OCI-LY3 (cell line): ENCODE results near the gene C8G.
A peak's percentile ranks its signal among the peaks of the same experiment; 100 is the strongest.

Experiments used
- H2AFZ ChIP-seq: fragments of 200-600, 300-600 bp; shearing (Covaris generic); 2 replicates; pipeline ENCODE4 v1.6.0; 2014; ENCODE audit warnings: antibody characterized with exemption, low read depth, low read length
- H3K27ac ChIP-seq: fragments of 200-600, 300-600 bp; sonication (generic); 2 replicates; pipeline ENCODE4 v1.5.1; 2014; ENCODE audit warnings: mild to moderate bottlenecking, low read length, moderate library complexity, mixed read lengths
- H3K27me3 ChIP-seq: fragments of 200-600, 300-600 bp; sonication (generic); 2 replicates; pipeline ENCODE4 v1.6.1; 2014; ENCODE audit warnings: low read depth, low read length, mixed read lengths
- H3K36me3 ChIP-seq: fragments of 200-600, 300-600 bp; sonication (generic); replicated peaks from 2 replicates; pipeline ENCODE3; 2014; ENCODE audit warnings: low read depth, low read length, mixed read lengths
- H3K4me1 ChIP-seq: fragments of 300-600, 200-600 bp; sonication (generic); 2 replicates; pipeline ENCODE4 v1.6.1; 2014; ENCODE audit warnings: low read length, mixed read lengths
- H3K4me2 ChIP-seq: fragments of 200-600, 300-600 bp; sonication (generic); 2 replicates; pipeline ENCODE4 v1.6.1; 2014; ENCODE audit warnings: low read length, mixed read lengths
- H3K4me3 ChIP-seq: fragments of 300-600, 200-600 bp; sonication (generic); 2 replicates; pipeline ENCODE4 v1.5.1; 2014; ENCODE audit warnings: antibody characterized with exemption, mild to moderate bottlenecking, low read length, moderate library complexity
- H3K79me2 ChIP-seq: fragments of 300-600, 200-600 bp; shearing (Covaris generic); 2 replicates; pipeline ENCODE4 v1.6.1; 2014; ENCODE audit warnings: mild to moderate bottlenecking, low read length, mixed read lengths
- H3K9ac ChIP-seq: fragments of 300-600, 200-600 bp; shearing (Covaris generic); 2 replicates; pipeline ENCODE4 v1.6.0; 2014; ENCODE audit warnings: mild to moderate bottlenecking, low read length, moderate library complexity
- H3K9me3 ChIP-seq: fragments of 200-600, 300-600 bp; shearing (Covaris generic); 2 replicates; pipeline ENCODE4 v1.6.1; 2014; ENCODE audit warnings: low read length, mixed read lengths; ENCODE audit not compliant: insufficient read depth
- H4K20me1 ChIP-seq: fragments of 200-600, 300-600 bp; sonication (generic); 2 replicates; pipeline ENCODE4 v1.6.1; 2016; ENCODE audit warnings: low read length, mixed read lengths; ENCODE audit not compliant: insufficient read depth
- EZH2phosphoT487 ChIP-seq: fragments of 200-600 bp; shearing (Covaris generic); IDR thresholded peaks from 2 replicates; pipeline ENCODE4 v1.6.1; 2018; ENCODE audit warnings: antibody characterized with exemption, mixed run types, low read depth
- TF ChIP-seq, protein P1 (sequence below): fragments of 200-600, 300-600 bp; sonication (generic); IDR thresholded peaks from 2 replicates; pipeline ENCODE4 v1.5.1; 2014; ENCODE audit warnings: antibody characterized with exemption, low read length, low read depth

C8G gene

GRCh38 chr9:136940526-136941230 lies 4.4 kb upstream of the C8G start:
- H3K4me1 ChIP-seq = peaks cover 12% of the 10 kb centered on the region
- H4K20me1 ChIP-seq = no peaks in the 10 kb centered on the region
- H3K4me2 ChIP-seq = no peak overlapping the region
- no peak overlapping the region for H3K4me3 ChIP-seq
- no peak overlapping the region for H3K27ac ChIP-seq
- TF ChIP-seq, protein P1, sequence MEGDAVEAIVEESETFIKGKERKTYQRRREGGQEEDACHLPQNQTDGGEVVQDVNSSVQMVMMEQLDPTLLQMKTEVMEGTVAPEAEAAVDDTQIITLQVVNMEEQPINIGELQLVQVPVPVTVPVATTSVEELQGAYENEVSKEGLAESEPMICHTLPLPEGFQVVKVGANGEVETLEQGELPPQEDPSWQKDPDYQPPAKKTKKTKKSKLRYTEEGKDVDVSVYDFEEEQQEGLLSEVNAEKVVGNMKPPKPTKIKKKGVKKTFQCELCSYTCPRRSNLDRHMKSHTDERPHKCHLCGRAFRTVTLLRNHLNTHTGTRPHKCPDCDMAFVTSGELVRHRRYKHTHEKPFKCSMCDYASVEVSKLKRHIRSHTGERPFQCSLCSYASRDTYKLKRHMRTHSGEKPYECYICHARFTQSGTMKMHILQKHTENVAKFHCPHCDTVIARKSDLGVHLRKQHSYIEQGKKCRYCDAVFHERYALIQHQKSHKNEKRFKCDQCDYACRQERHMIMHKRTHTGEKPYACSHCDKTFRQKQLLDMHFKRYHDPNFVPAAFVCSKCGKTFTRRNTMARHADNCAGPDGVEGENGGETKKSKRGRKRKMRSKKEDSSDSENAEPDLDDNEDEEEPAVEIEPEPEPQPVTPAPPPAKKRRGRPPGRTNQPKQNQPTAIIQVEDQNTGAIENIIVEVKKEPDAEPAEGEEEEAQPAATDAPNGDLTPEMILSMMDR = no peak
- no peak for TF ChIP-seq EZH2phosphoT487
- H3K27me3 ChIP-seq = no peaks in the 10 kb centered on the region
- peaks cover 18% of the 10 kb centered on the region for H3K79me2 ChIP-seq
- no peaks in the 10 kb centered on the region for H3K9me3 ChIP-seq
- H3K36me3 ChIP-seq = peaks cover 34% of the 10 kb centered on the region
- no peak overlapping the region for H2AFZ ChIP-seq
- H3K9ac ChIP-seq = no peak overlapping the region

- peaks cover 12% of the 10 kb centered on the region for H3K4me1 ChIP-seq
- no peak overlapping the region for H3K9ac ChIP-seq
- peaks cover 34% of the 10 kb centered on the region for H3K36me3 ChIP-seq
- no peak overlapping the region for H3K4me2 ChIP-seq
- no peak overlapping the region for H2AFZ ChIP-seq
- H3K79me2 ChIP-seq = peaks cover 18% of the 10 kb centered on the region
- H4K20me1 ChIP-seq = no peaks in the 10 kb centered on the region
- no peak overlapping the region for H3K27ac ChIP-seq
- no peaks in the 10 kb centered on the region for H3K9me3 ChIP-seq
- TF ChIP-seq, protein P1 = no peak
- TF ChIP-seq EZH2phosphoT487 = no peak
- no peak overlapping the region for H3K4me3 ChIP-seq
- no peaks in the 10 kb centered on the region for H3K27me3 ChIP-seq
These were observed 3.6 kb upstream of the C8G start for GRCh38 chr9:136941231-136942111.

DNA sequence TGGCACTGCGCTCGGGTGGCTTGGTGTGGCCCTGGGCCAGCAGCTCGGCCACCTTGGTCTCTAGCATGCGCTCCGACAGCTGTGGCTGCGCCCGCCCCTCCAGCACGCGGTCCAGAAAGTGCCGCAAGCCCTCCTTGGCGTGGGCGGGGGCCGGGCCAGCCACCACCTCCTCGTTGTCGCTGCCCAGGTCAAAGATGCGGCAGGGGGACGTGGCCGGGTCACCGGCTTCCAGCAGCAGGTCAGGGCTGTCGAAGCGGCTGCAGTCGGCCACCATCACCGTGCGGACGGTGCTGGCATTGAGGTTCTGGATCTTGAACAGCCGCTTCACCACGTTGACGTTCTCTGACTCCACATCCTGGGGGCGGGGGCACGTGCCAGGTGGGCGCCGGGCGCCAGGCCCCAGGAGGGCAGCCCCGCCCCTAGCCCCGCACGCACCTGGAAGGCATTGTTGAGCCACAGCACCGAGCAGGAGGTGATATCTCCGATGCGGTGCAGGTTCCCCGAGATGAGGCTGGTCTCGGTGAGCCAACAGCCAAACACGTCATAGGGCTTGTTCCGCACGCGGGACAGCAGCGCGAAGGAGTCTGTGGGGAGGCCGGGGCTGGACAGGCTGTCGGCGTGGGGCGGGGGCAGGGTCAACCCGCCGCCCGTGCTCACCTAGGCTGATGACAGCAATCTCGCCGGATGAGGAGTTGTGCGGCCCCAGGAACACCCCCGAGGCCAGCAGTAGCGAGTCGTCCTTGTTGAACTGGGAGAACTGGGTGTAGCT lies 2.7 kb upstream of the C8G start:
- no peak overlapping the region for H3K4me2 ChIP-seq
- no peak overlapping the region for H2AFZ ChIP-seq
- H4K20me1 ChIP-seq = no peaks in the 10 kb centered on the region
- no peak overlapping the region for H3K9ac ChIP-seq
- TF ChIP-seq, protein P1 = no peak
- no peak for TF ChIP-seq EZH2phosphoT487
- H3K27me3 ChIP-seq = no peaks in the 10 kb centered on the region
- H3K27ac ChIP-seq = no peak overlapping the region
- H3K4me1 ChIP-seq = peaks cover 13% of the 10 kb centered on the region
- peaks cover 34% of the 10 kb centered on the region for H3K36me3 ChIP-seq
- H3K9me3 ChIP-seq = no peaks in the 10 kb centered on the region
- H3K79me2 ChIP-seq = peaks cover 18% of the 10 kb centered on the region
- no peak overlapping the region for H3K4me3 ChIP-seq

DNA sequence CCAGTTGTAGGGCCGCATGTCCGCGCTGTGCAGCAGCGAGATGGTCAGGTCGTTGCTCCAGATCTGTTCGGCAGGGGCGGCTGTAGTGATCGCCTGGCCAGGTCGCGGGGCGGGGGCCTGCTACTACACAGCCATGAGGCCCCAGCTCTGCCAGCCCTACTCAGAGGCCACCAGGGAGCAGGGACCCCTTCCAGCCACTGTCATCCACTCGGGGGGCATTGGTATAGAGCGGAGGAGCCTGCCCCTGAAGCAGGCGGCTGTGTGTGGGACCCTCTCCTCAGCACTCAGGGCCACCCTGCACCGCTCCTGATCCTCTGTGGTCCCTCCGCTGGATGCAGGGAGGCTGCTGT lies 2.2 kb upstream of the C8G start:
- no peaks in the 10 kb centered on the region for H3K27me3 ChIP-seq
- peak overlapping the region; percentile 83 for H3K4me2 ChIP-seq
- peaks cover 34% of the 10 kb centered on the region for H3K36me3 ChIP-seq
- H3K79me2 ChIP-seq = peaks cover 18% of the 10 kb centered on the region
- H3K9me3 ChIP-seq = no peaks in the 10 kb centered on the region
- H3K9ac ChIP-seq = no peak overlapping the region
- H3K4me1 ChIP-seq = peaks cover 18% of the 10 kb centered on the region
- H3K27ac ChIP-seq = no peak overlapping the region
- H2AFZ ChIP-seq = no peak overlapping the region
- peak overlapping the region; percentile 96; the same call in 1 of the 2 replicates for H3K4me3 ChIP-seq
- H4K20me1 ChIP-seq = no peaks in the 10 kb centered on the region
- TF ChIP-seq, protein P1 = no peak
- no peak for TF ChIP-seq EZH2phosphoT487
